LNCaP clone FGC (cell line): ENCODE data around the gene RNF182.
"Not testable (repeated sequence)": the region's sequence is repeated elsewhere in the genome, so short reads cannot be mapped to it uniquely, and the experiment has no call there.

Experiments used
- DNase-seq: peaks from one replicate; pipeline ENCODE4 v3.0.0-alpha.2; 2011; ENCODE audit warnings: low read depth
- H3K4me3 ChIP-seq: 2 replicates; pipeline ENCODE4 v1.5.1; 2011; ENCODE audit warnings: mild to moderate bottlenecking, low read depth, low read length, control low read depth
- CTCF ChIP-seq: IDR thresholded peaks from 2 replicates; pipeline ENCODE4 v1.5.1; 2012; ENCODE audit warnings: mild to moderate bottlenecking; ENCODE audit not compliant: control insufficient read depth, insufficient read depth; ENCODE audit errors: extremely low read depth

The RNF182 gene

GRCh38 chr6:14010275-14010674 is 85.5 kb downstream of the RNF182 start:
- no peak for TF ChIP-seq CTCF
- DNase-seq, result no peak
- H3K4me3 ChIP-seq, result no peak overlapping the region

GRCh38 chr6:14012313-14013030 is 87.7 kb downstream of the RNF182 start:
- no peak overlapping the region for H3K4me3 ChIP-seq
- TF ChIP-seq CTCF, result no peak
- no peak for DNase-seq

- H3K4me3 ChIP-seq, result no peak overlapping the region
- DNase-seq, result no peak
- no peak for TF ChIP-seq CTCF
Measured at GRCh38 chr6:14015964-14016363, 91.2 kb downstream of the RNF182 start.

GRCh38 chr6:14016432-14016831 is 91.7 kb downstream of the RNF182 start:
- H3K4me3 ChIP-seq, result no peak overlapping the region
- no peak for TF ChIP-seq CTCF
- DNase-seq, result no peak

GRCh38 chr6:14016935-14017625 is 92.3 kb downstream of the RNF182 start:
- no peak for TF ChIP-seq CTCF
- H3K4me3 ChIP-seq, result no peak overlapping the region

GRCh38 chr6:14017626-14018475 is 93.1 kb downstream of the RNF182 start:
- H3K4me3 ChIP-seq, result no peak overlapping the region
- no peak for TF ChIP-seq CTCF
- no peak for DNase-seq

More at GRCh38 chr6:14016935-14017625, 92.3 kb downstream of the RNF182 start:
- DNase-seq, result no peak

GRCh38 chr6:14018559-14018958 is 93.8 kb downstream of the RNF182 start:
- not testable (repeated sequence) for DNase-seq, H3K4me3 ChIP-seq
